ENCODE data around the gene MEF2D.

Gene MEF2D

DNA sequence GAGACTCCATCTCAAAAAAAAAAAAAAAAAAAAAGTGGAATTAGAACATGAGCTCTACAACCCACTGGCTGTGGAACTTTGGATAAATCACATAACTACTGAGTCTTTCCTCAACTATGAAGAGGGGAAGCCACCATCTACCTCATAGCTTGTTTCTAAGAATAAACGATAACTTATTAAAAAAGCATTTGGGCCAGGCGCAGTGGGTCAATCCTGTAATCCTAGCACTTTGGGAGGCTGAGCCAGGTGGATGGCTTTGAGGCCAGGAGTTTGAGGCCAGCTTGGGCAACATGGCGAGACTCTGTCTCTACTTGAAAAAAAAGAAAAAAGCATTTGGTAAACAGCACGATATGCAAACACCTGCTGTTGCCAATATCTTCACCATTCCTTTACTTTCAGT, 31.8 kb upstream of the MEF2D start:
- TF ChIP-seq YY1 (IDR thresholded peaks at IDR 0.05; ENCODE audit: low read depth) (no peak), FOXM1 (IDR thresholded peaks at IDR 0.05; ENCODE audit: borderline replicate concordance, low read depth) (no peak), EP300 (IDR thresholded peaks at IDR 0.05; ENCODE audit: borderline replicate concordance) (no peak), CEBPB (IDR thresholded peaks at IDR 0.05) (no peak), EGR1 (IDR thresholded peaks at IDR 0.05) (no peak), TCF12 (IDR thresholded peaks at IDR 0.05; ENCODE audit: low read depth) (no peak), TAF1 (IDR thresholded peaks at IDR 0.05; ENCODE audit: low read depth) (no peak), TEAD4 (IDR thresholded peaks at IDR 0.05) (no peak), NFIC (IDR thresholded peaks at IDR 0.05) (no peak), RAD21 (IDR thresholded peaks at IDR 0.05; ENCODE audit: low read depth) (no peak), ZBTB7A (IDR thresholded peaks at IDR 0.05; ENCODE audit: low read depth) (no peak), CREB1 (IDR thresholded peaks at IDR 0.05; ENCODE audit: low read depth) (no peak)
- TF ChIP-seq, protein P1, sequence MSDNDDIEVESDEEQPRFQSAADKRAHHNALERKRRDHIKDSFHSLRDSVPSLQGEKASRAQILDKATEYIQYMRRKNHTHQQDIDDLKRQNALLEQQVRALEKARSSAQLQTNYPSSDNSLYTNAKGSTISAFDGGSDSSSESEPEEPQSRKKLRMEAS (IDR thresholded peaks at IDR 0.05): no peak
- TF ChIP-seq, protein P2, sequence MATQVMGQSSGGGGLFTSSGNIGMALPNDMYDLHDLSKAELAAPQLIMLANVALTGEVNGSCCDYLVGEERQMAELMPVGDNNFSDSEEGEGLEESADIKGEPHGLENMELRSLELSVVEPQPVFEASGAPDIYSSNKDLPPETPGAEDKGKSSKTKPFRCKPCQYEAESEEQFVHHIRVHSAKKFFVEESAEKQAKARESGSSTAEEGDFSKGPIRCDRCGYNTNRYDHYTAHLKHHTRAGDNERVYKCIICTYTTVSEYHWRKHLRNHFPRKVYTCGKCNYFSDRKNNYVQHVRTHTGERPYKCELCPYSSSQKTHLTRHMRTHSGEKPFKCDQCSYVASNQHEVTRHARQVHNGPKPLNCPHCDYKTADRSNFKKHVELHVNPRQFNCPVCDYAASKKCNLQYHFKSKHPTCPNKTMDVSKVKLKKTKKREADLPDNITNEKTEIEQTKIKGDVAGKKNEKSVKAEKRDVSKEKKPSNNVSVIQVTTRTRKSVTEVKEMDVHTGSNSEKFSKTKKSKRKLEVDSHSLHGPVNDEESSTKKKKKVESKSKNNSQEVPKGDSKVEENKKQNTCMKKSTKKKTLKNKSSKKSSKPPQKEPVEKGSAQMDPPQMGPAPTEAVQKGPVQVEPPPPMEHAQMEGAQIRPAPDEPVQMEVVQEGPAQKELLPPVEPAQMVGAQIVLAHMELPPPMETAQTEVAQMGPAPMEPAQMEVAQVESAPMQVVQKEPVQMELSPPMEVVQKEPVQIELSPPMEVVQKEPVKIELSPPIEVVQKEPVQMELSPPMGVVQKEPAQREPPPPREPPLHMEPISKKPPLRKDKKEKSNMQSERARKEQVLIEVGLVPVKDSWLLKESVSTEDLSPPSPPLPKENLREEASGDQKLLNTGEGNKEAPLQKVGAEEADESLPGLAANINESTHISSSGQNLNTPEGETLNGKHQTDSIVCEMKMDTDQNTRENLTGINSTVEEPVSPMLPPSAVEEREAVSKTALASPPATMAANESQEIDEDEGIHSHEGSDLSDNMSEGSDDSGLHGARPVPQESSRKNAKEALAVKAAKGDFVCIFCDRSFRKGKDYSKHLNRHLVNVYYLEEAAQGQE (IDR thresholded peaks at IDR 0.05; ENCODE audit: low read depth): no peak
- TF ChIP-seq, protein P3, sequence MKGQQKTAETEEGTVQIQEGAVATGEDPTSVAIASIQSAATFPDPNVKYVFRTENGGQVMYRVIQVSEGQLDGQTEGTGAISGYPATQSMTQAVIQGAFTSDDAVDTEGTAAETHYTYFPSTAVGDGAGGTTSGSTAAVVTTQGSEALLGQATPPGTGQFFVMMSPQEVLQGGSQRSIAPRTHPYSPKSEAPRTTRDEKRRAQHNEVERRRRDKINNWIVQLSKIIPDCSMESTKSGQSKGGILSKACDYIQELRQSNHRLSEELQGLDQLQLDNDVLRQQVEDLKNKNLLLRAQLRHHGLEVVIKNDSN (IDR thresholded peaks at IDR 0.05): no peak

DNA sequence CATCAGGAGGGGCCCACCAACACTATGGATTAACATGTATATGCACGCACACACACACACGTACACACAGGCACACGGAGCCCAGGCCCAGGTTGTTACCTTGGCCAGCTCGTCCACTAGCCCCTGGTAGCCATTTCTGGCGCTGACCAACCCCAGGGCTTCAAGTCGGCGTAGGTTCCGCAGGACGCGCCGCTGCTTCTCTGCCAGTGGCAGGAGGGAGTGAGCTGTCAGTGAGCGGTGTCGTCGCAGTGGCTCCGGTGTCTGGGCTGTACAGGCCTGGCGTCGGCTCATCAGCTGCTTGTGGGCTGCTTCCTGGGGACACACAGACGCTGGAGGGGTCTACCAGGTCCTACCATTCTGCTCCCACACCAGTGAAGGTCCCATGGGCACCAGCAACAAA, 29.4 kb upstream of the MEF2D start:
- TF ChIP-seq, protein P3 (IDR thresholded peaks at IDR 0.05): no peak
- TF ChIP-seq NFIC (IDR thresholded peaks at IDR 0.05) (no peak), TCF12 (IDR thresholded peaks at IDR 0.05; ENCODE audit: low read depth) (no peak), EP300 (IDR thresholded peaks at IDR 0.05; ENCODE audit: borderline replicate concordance) (no peak)

DNA sequence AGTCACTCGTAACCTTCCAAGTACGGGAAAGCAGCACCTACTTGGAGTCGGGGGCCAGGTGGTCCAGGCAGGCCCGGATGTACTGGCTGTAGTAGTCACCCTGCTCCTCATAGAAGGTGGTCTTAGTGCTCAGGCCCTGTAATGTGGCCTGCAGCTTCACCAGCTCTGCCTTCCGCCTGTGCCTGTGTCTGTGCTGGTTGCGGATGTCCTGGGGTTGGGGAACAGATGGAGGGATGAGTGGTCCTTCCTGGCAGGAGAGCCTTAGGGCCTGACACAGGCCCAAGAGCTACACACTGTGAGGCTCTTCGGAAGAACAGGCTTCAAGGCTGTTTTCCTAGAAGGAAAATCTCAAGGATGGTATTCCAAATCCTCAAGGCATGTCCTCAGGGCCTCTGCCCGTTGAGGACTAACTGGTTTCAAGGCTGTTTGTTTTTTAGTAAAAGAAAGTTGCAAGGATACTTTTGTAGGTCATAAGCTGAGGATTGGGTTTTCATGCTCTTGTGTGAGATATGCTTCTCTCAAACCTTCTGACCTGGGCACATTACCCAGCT, 28.4 kb upstream of the MEF2D start:
- TF ChIP-seq YY1 (IDR thresholded peaks at IDR 0.05; ENCODE audit: low read depth): no peak
- no peak for TF ChIP-seq TAF1 (IDR thresholded peaks at IDR 0.05; ENCODE audit: low read depth)
- TF ChIP-seq FOXM1 (IDR thresholded peaks at IDR 0.05; ENCODE audit: borderline replicate concordance, low read depth): no peak
- TF ChIP-seq NFIC (IDR thresholded peaks at IDR 0.05): no peak
- TF ChIP-seq, protein P3 (IDR thresholded peaks at IDR 0.05): no peak

DNA sequence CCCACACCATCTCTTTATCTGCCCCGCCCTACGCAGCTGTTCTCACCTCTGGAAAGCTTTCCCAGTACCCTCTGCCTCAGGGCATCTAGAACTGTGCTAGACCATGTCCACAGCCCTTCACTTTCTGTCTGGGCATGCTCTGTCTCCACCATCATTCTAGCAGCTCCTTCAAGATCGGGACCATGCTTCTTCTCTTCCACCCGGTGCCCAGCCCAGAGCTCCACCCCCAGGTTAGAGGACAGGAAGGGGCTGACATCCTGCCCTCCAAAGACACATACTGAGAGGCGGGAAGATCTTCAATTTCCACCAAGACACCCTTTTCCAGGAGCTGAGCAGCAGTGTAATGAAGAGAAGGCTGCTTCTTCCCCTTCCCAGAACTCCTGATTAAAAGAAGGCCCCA, 27.7 kb upstream of the MEF2D start:
- TF ChIP-seq, protein P3 (IDR thresholded peaks at IDR 0.05): no peak
- TF ChIP-seq CREB1 (IDR thresholded peaks at IDR 0.05; ENCODE audit: low read depth): no peak
- no peak for TF ChIP-seq FOXM1 (IDR thresholded peaks at IDR 0.05; ENCODE audit: borderline replicate concordance, low read depth)
- TF ChIP-seq ZBTB7A (IDR thresholded peaks at IDR 0.05; ENCODE audit: low read depth): no peak
- TF ChIP-seq, protein P2 (IDR thresholded peaks at IDR 0.05; ENCODE audit: low read depth): no peak
- no peak for TF ChIP-seq CEBPB (IDR thresholded peaks at IDR 0.05)
- no peak for TF ChIP-seq EGR1 (IDR thresholded peaks at IDR 0.05)
- no peak for TF ChIP-seq NFIC (IDR thresholded peaks at IDR 0.05)
- TF ChIP-seq TEAD4 (IDR thresholded peaks at IDR 0.05): no peak
- TF ChIP-seq TCF12 (IDR thresholded peaks at IDR 0.05; ENCODE audit: low read depth): no peak
- TF ChIP-seq RAD21 (IDR thresholded peaks at IDR 0.05; ENCODE audit: low read depth): no peak
- TF ChIP-seq, protein P1 (IDR thresholded peaks at IDR 0.05): no peak
- no peak for TF ChIP-seq EP300 (IDR thresholded peaks at IDR 0.05; ENCODE audit: borderline replicate concordance)
- no peak for TF ChIP-seq YY1 (IDR thresholded peaks at IDR 0.05; ENCODE audit: low read depth)
- TF ChIP-seq TAF1 (IDR thresholded peaks at IDR 0.05; ENCODE audit: low read depth): no peak

DNA sequence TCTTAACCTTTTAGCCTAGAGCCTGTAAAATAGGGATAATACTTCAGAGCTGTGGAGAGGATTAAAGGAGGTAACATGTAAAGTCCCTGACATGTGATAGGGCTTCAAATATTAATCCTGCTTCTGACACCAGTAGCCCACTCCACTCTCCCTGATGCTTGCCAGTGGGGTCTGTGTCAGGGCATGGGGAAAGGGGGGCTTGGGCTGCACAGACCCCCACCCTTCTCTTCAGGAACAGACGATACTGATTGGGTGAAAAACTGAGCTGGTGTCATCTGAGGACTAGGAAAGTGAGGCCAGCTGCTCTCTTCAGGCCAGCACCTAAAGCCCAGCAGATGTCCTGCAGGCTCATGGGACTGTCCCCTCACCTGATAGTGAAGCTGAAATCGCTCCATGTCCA, 27.0 kb upstream of the MEF2D start:
- TF ChIP-seq NFIC (IDR thresholded peaks at IDR 0.05): no peak
- no peak for TF ChIP-seq TAF1 (IDR thresholded peaks at IDR 0.05; ENCODE audit: low read depth)
- TF ChIP-seq, protein P1 (IDR thresholded peaks at IDR 0.05): no peak
- TF ChIP-seq CEBPB (IDR thresholded peaks at IDR 0.05): no peak
- TF ChIP-seq, protein P2 (IDR thresholded peaks at IDR 0.05; ENCODE audit: low read depth): no peak
- TF ChIP-seq ZBTB7A (IDR thresholded peaks at IDR 0.05; ENCODE audit: low read depth): no peak
- TF ChIP-seq YY1 (IDR thresholded peaks at IDR 0.05; ENCODE audit: low read depth): no peak
- TF ChIP-seq TEAD4 (IDR thresholded peaks at IDR 0.05): no peak
